Esophagus muscularis mucosa (tissue), 3 donors: ENCODE results near the gene SETX.

ENCODE experiments used
- CTCF ChIP-seq, 3 experiments: fragments of 200-600 bp in 2 of 3; fragments of 450-650 bp in 1 of 3; sonication (generic) in 2 of 3; IDR thresholded peaks; one replicate each; pipeline ENCODE4 v1.5.1; 2017 to 2019; ENCODE audit warnings: antibody characterized with exemption in 3 of 3, mild to moderate bottlenecking in 2 of 3, moderate library complexity in 1 of 3
- POLR2A ChIP-seq: fragments of 450-650 bp; IDR thresholded peaks from one replicate; pipeline ENCODE4 v1.6.1; 2017; ENCODE audit warnings: antibody characterized with exemption, moderate library complexity, mild to moderate bottlenecking, low read depth
- POLR2AphosphoS5 ChIP-seq, 2 donors: sonication (generic); formaldehyde crosslinking; IDR thresholded peaks; one replicate each; pipeline ENCODE4 v1.6.1; 2017; ENCODE audit warnings: antibody characterized with exemption in 2 of 2

- TF ChIP-seq CTCF (IDR thresholded peaks at IDR 0.05) (no peak), POLR2AphosphoS5 (IDR thresholded peaks at IDR 0.05) (no peak), POLR2A (no peak)
Observed at GRCh38 chr9:132235125-132235524, 119.7 kb downstream of the SETX start.
